Choroid plexus epithelial cell (primary cell): Measurements from ENCODE around the gene TBC1D24.

Experiments
- DNase-seq: peaks from one replicate; pipeline ENCODE4 v3.0.0-alpha.2; 2010; ENCODE audit warnings: low read depth
- H3K4me3 ChIP-seq: 2 replicates; pipeline ENCODE4 v1.5.1; 2011; ENCODE audit warnings: low read depth, mild to moderate bottlenecking, control low read depth, low read length, moderate library complexity
- TF ChIP-seq, protein P1 (sequence below): conservative IDR thresholded peaks from 2 replicates; pipeline ENCODE4 v1.5.1; 2011; ENCODE audit warnings: low read depth, mild to moderate bottlenecking, control low read depth, inconsistent platforms, low read length, moderate library complexity

The TBC1D24 gene

DNA sequence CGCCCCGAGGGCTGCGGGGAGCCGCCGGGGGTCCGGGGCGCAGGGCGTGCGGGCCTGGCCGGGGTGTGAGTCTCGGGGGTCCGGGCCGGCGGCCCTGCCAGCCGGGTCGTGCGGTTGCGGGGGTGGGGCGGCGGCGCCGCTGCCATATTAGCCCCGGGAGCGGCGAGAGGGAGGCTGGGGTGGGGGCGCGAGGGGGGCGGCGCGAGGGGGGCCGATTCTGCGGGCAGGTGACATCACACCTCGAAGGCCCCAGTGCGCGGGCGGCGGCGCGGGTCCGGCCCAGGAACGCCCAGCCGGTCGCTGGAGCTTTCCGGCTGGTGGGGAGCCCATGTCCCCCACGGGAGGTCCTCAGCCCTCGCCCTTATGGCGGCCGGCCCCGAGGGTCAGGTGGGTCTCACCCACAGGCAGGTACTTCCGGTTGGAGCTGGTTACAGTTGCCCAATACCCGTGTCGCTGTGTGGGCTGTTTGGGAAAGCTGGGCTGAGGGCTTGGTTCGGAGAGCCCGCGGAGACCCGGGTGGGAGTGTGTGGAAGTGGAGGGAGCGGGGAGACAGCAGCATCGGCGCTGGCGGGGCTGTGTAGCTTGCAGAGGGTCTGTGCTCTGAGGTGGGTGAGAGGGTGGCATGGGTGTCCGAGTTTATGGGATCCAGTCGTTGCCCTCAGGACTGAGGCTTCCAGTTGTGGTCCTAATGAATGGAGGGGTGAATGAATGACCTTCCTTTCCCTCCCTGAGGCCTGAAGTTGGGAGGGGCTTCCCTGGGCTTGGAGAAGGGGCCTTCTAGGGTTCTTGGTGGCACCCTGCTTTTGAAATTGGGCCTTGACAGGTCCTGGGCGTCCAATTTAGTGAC lies 39.6 kb downstream of the TBC1D24 start:
- TF ChIP-seq, protein P1, sequence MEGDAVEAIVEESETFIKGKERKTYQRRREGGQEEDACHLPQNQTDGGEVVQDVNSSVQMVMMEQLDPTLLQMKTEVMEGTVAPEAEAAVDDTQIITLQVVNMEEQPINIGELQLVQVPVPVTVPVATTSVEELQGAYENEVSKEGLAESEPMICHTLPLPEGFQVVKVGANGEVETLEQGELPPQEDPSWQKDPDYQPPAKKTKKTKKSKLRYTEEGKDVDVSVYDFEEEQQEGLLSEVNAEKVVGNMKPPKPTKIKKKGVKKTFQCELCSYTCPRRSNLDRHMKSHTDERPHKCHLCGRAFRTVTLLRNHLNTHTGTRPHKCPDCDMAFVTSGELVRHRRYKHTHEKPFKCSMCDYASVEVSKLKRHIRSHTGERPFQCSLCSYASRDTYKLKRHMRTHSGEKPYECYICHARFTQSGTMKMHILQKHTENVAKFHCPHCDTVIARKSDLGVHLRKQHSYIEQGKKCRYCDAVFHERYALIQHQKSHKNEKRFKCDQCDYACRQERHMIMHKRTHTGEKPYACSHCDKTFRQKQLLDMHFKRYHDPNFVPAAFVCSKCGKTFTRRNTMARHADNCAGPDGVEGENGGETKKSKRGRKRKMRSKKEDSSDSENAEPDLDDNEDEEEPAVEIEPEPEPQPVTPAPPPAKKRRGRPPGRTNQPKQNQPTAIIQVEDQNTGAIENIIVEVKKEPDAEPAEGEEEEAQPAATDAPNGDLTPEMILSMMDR = no peak
- DNase-seq = no peak
- H3K4me3 ChIP-seq = peak overlapping the region; percentile 85

DNA sequence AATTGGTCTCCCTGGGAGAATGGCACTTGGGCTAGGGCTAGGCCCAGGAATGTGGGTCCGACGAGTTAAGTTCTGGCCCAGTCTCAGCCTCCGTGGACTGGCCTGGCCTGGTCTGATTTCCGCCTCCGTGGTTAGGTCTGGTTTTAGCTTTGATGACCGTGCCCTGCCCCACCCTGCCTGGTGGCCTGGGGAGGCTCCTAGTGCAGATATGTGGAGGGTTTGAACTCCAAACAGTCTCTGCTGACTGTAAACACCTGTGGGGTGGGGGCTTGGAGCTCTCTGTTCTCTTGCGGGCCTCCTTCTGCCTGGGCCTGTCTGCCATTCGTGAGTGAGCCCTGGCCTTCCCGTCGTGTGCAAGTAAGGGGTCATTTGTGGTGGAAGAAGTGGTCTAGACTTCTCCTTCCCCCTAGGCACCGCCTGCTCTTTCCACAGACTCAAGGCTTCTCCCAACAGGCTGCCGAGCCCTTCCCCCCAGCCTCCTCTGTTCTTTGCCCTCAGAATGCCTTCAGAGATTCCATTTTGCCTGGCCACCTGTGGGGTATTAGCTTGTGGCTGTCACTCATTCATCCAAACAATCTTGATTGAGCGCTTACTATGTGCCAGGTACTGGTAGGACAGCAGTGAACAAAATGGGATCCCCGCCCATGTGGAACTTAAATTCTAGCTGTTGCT lies 40.4 kb downstream of the TBC1D24 start:
- TF ChIP-seq, protein P1 = no peak
- no peak for DNase-seq

DNA sequence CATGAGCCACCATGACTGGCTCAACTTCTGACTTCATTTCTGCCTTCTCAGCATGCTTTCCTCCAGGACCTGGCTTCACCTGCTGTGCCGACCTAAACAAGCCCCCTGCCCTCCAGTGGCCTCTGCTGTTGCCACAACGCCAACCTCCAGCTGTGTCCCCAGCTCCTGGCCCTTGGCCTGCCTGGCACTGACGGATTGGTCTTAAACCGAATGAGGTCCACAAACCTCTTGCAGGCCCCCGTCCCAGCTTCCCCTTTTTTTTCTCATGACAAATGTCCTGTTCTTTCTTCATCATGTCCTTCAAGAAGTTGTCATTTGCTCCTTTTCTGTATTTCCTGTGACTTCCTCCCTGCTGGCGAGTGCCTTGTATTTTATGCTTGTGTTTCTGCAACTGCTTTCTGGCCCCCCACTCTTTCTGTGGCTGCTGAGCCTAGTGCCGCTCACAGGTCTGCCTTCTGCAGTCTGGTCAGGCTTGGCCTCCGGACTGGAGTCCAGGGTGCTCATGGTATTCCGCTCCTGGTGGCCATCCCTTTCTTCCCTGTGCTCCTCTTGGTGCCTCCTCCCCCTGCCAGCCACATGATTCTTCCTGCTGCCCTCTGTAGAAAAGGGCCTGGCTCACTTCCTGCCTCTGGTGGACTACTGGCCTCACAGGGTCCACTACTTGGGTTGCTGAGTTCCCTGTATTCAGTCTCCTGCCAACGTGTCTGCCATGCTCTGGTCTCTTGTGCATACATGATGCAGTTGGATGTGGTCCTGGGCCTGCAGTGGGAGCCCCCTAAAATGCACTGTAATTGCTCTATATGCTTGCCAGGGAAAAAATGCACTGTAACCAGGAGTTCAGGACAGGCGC lies 41.7 kb downstream of the TBC1D24 start:
- TF ChIP-seq, protein P1 = no peak
- DNase-seq = peak; percentile 27
- H3K4me3 ChIP-seq = peak overlapping the region; percentile 19

More for the DNA sequence above, 40.4 kb downstream of the TBC1D24 start:
- H3K4me3 ChIP-seq = peak overlapping the region; percentile 85

DNA sequence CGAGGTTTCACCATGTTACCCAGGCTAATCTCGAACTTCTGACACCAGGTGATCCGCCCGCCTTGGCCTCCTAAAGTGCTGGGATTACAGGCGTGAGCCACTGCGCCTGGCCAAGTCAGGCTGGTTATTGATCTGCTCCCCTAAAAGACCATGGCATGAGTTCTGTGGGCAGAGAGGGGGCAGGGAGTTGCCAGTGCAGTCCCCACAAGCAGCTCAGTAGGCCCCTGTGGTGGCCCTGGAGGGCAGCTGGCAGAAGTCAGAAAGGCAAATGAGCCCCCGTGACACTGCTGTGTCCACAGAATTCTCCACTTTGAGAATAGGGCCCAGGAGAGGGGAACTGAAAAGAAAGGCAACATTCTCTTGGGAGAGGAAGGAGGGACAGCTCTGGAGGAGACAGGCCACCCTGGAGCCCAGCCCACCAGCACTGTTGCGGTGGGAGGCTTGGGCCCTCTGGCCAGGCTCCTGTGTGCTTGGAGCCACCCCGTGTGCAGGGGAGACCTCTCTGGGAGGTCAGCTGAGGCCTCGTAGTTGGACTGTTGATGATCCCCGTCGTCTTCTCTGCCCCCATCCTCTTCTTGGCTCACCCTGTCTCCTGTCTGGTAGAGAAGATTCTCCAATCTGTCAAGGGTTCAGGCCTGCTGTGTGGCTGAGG lies 43.2 kb downstream of the TBC1D24 start:
- TF ChIP-seq, protein P1 = no peak
- H3K4me3 ChIP-seq = no peak overlapping the region
- no peak for DNase-seq

- H3K4me3 ChIP-seq = no peak overlapping the region
- TF ChIP-seq, protein P1 = no peak
- DNase-seq = no peak
Observed at GRCh38 chr16:2518823-2519710, 44.1 kb downstream of the TBC1D24 start.

DNA sequence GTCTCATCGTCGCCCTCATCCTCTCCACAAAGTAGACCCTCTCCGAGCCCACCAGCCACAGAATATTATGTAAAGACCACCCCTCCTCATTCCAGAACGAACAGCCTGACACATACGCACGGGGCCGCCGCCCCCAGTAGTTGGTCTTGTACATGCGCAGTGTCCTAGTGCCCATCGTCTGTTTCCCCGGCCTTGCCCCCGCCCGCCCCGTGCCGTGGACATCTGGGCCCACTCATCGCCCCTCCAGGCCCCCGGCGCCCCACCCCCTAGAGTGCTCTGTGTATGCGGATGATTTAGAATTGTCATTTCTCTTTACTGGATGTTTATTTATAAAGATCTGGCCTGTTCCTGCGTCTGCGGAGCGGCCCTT lies 44.8 kb downstream of the TBC1D24 start:
- TF ChIP-seq, protein P1 = no peak
- DNase-seq = no peak
- H3K4me3 ChIP-seq = peak overlapping the region; percentile 40
